HepG2 (cell line): ENCODE measurements around the gene CPEB3. TPM values are rescaled to one million over a fixed set of nuclear protein-coding genes. Genes with fewer than 3 reads are reported as not detected.
A peak's percentile ranks its signal among the peaks of the same experiment; 100 is the strongest.

Source experiments
- CSRNP1 ChIP-seq: sonication (generic); formaldehyde crosslinking; IDR thresholded peaks from 2 replicates; pipeline ENCODE4 v1.8.1; 2023; ENCODE audit warnings: mild to moderate bottlenecking, missing genetic modification reagents
- DZIP1 ChIP-seq: sonication (generic); formaldehyde crosslinking; IDR thresholded peaks from 2 replicates; pipeline ENCODE4 v1.5.0; 2020; ENCODE audit warnings: mild to moderate bottlenecking, missing genetic modification reagents
- HHEX ChIP-seq: IDR thresholded peaks from 2 replicates; pipeline ENCODE4 v1.6.1; 2016; ENCODE audit warnings: control low read depth
- NFAT5 ChIP-seq: sonication (generic); formaldehyde crosslinking; IDR thresholded peaks from 2 replicates; pipeline ENCODE4 v1.4.0; 2020; ENCODE audit warnings: missing genetic modification reagents
- NFATC3 ChIP-seq: sonication (generic); formaldehyde crosslinking; IDR thresholded peaks from 2 replicates; pipeline ENCODE4 v1.5.1; 2020; ENCODE audit warnings: mild to moderate bottlenecking, missing genetic modification reagents
- PHF5A ChIP-seq: IDR thresholded peaks from one replicate; pipeline ENCODE4 v1.6.1; 2018; ENCODE audit warnings: low read depth, missing genetic modification reagents; ENCODE audit not compliant: unreplicated experiment
- RBM39 ChIP-seq: fragments of 200-400 bp; formaldehyde crosslinking; IDR thresholded peaks from one replicate; pipeline ENCODE4 v1.6.1; 2018; ENCODE audit warnings: antibody characterized with exemption, mild to moderate bottlenecking, low read depth, low read length; ENCODE audit not compliant: poor library complexity, severe bottlenecking
- SNAI1 ChIP-seq: sonication (generic); formaldehyde crosslinking; IDR thresholded peaks from 2 replicates; pipeline ENCODE4 v1.5.0; 2020; ENCODE audit warnings: mild to moderate bottlenecking, missing genetic modification reagents, borderline replicate concordance
- ZBTB46 ChIP-seq: sonication (generic); formaldehyde crosslinking; IDR thresholded peaks from 2 replicates; pipeline ENCODE4 v1.4.0; 2020; ENCODE audit warnings: mild to moderate bottlenecking, missing genetic modification reagents, borderline replicate concordance
- ZNF253 ChIP-seq: sonication (generic); formaldehyde crosslinking; IDR thresholded peaks from 2 replicates; pipeline ENCODE4 v1.8.0; 2022; ENCODE audit warnings: mild to moderate bottlenecking, missing genetic modification reagents, borderline replicate concordance
- ZNF704 ChIP-seq: sonication (generic); formaldehyde crosslinking; IDR thresholded peaks from 2 replicates; pipeline ENCODE4 v1.8.1; 2023; ENCODE audit warnings: mild to moderate bottlenecking, inconsistent platforms, moderate library complexity, missing genetic modification reagents, borderline replicate concordance
- ZNF710 ChIP-seq: sonication (generic); formaldehyde crosslinking; IDR thresholded peaks from 2 replicates; pipeline ENCODE4 v1.5.0; 2020; ENCODE audit warnings: mild to moderate bottlenecking, missing genetic modification reagents, borderline replicate concordance
- polyA plus RNA-seq, 8 experiments: library from polyadenylated mRNA; depleted of rRNA in 3 of 8; stranded (reverse) in 7 of 8; unstranded in 1 of 8; fragments of >200 nt; fragmentation: Illumina TruSeq in 4 of 8; extraction: Trizol in 4 of 8; gene quantifications; 2 replicates each; pipeline versions ENCODE4 v1.2.1 to v1.2.3, GENCODE V29; 2011 to 2016; ENCODE audit warnings: low read depth in 4 of 8, missing spikeins in 1 of 8, mixed read lengths in 1 of 8; ENCODE audit not compliant: insufficient read depth in 1 of 8
- total RNA-seq, 5 experiments: library from RNA; depleted of rRNA; stranded (reverse); fragments of >200 nt; fragmentation: Illumina TruSeq; extraction: Trizol; gene quantifications; 2 replicates each; pipeline ENCODE4 v1.2.3, GENCODE V29; 2016; ENCODE audit warnings: low read depth in 1 of 5

Gene CPEB3
- total and polyA plus RNA-seq, 2 of the 13 experiments (the other 11 are each of a cell fraction or from before 2014, with no cell fraction given): 0.66 to 0.70 TPM

- TF ChIP-seq ZBTB46 (no peak), DZIP1 (CRISPR knock-in tag) (no peak), CSRNP1 (CRISPR knock-in tag) (no peak), NFAT5 (CRISPR knock-in tag) (no peak), ZNF253 (no peak), NFATC3 (CRISPR knock-in tag) (no peak), SNAI1 (no peak), ZNF704 (CRISPR knock-in tag) (no peak), RBM39 (no peak), ZNF710 (CRISPR knock-in tag) (no peak), HHEX (CRISPR knock-in tag) (no peak), PHF5A (CRISPR knock-in tag) (peak; percentile 70)
Measured at GRCh38 chr10:92087750-92088395, 203.0 kb downstream of the CPEB3 start (continued).
